Right lobe of liver (tissue), 4 donors: ENCODE results near the gene MAPK1.

Experiments used
- CTCF ChIP-seq, 4 donors: fragments of 200-600 bp in 3 of 4; fragments of 450-650 bp in 1 of 4; IDR thresholded peaks; one replicate each; pipeline versions ENCODE4 v1.5.1 to v1.8.0; 2016 to 2022; ENCODE audit warnings: antibody characterized with exemption in 4 of 4, mild to moderate bottlenecking in 2 of 4
- POLR2A ChIP-seq: fragments of 450-650 bp; IDR thresholded peaks from one replicate; pipeline ENCODE4 v1.6.1; 2017; ENCODE audit warnings: antibody characterized with exemption, mild to moderate bottlenecking
- donor health status: DM: no; HTN: no; CAD: no.
- donor health status: DM: no; HTN: no; CAD: no.
- donor health status: DM: no; HTN: yes; CAD: no.

DNA sequence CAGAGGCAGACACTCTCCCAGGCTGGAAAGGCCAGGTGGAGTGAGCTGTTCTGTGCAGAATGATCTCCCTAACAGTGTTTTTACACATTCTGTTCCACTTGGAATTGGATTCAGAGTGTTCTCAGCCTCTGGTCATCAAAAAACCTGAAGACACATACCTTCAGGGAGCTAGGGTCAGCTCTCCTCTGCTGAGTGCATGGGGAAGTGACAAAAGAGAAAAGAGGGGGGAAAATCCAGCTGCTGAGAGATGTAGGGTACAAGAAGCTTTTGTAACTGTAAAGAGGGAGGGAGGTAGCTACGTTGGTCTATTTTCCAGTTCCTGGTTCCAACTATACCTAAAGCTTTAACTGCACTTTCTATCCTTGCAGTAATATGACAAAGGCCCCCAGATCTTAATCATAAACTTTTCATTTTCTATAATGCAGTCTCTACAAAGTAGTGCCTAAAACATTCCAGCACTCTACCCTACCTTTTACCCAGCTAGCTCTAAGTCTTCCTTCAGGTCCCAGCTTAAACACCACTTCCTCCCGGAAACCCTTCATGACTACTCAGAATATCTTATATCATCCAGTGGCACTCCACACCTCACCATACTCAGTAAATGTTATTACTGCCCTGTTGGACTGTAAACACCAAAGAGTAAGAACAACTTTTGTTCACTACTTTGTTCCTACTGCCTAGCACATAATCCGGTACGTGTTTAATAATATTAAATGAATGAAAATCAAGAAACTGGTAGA, 9.2 kb downstream of the MAPK1 start:
- TF ChIP-seq CTCF (IDR thresholded peaks at IDR 0.05) (no peak), POLR2A (no peak)
